ENCODE results near the gene RNF169.

The RNF169 gene

GRCh38 chr11:74877132-74877531, 128.5 kb downstream of the RNF169 start:
- TF ChIP-seq CTCF (IDR thresholded peaks at IDR 0.05; ENCODE audit: extremely low read depth, missing control alignments): no peak
- no peak for DNase-seq (ENCODE audit: low spot score)
